Measurements from ENCODE around the gene RS1. TPM values are rescaled to one million over a fixed set of nuclear protein-coding genes. Genes with fewer than 3 reads are reported as not detected.

RS1 gene
- total and polyA plus RNA-seq, 4 donors = 0.40 to 6.3 (median 3.1) TPM

- H3K27ac ChIP-seq (ENCODE audit: low read depth in 1 of 2, low read length in 1 of 2) = no peak overlapping the region
- peaks cover 0 to 5% (median 0%) of the 10 kb centered on the region in 4 donors for H3K9me3 ChIP-seq (ENCODE audit: control insufficient read depth in 4 of 4, insufficient read depth in 3 of 4, low read length in 3 of 4)
- peaks cover 0 to 5% (median 0%) of the 10 kb centered on the region in 5 donors for H3K4me1 ChIP-seq (ENCODE audit: control insufficient read depth in 5 of 5, insufficient read depth in 5 of 5, low read length in 5 of 5)
- TF ChIP-seq CTCF (IDR thresholded peaks at IDR 0.05; ENCODE audit: control extremely low read depth, extremely low read depth) = no peak
- no peak overlapping the region for H3K4me3 ChIP-seq
- ATAC-seq (ENCODE audit: insufficient read depth, low FRiP score) (no peak), DNase-seq (no peak)
- 86 to 90% methylated on average over 2 of the region's 2 CpGs for WGBS, 2 donors
- H3K36me3 ChIP-seq (ENCODE audit: control insufficient read depth in 4 of 4, insufficient read depth in 4 of 4, low read length in 4 of 4) = peaks cover 0 to 7% (median 3%) of the 10 kb centered on the region in 4 donors
- peaks cover 0 to 13% (median 2%) of the 10 kb centered on the region in 3 donors for H3K27me3 ChIP-seq (ENCODE audit: control insufficient read depth in 3 of 3, insufficient read depth in 3 of 3, low read length in 2 of 3)
- no peak overlapping the region for H3K9ac ChIP-seq (ENCODE audit: insufficient read depth in 1 of 2, low read length in 2 of 2)
Measured at GRCh38 chrX:18624599-18624998, 47.3 kb downstream of the RS1 start.

GRCh38 chrX:18620349-18620748 lies 51.6 kb downstream of the RS1 start:
- TF ChIP-seq CTCF (IDR thresholded peaks at IDR 0.05; ENCODE audit: control extremely low read depth, extremely low read depth) = no peak
- Histone ChIP-seq H3K27me3 (ENCODE audit: control insufficient read depth in 3 of 3, insufficient read depth in 3 of 3, low read length in 2 of 3) (peaks cover 0 to 14% (median 7%) of the 10 kb centered on the region in 3 donors), H3K27ac (ENCODE audit: low read depth in 1 of 2, low read length in 1 of 2) (no peak overlapping the region), H3K4me3 (no peak overlapping the region), H3K4me1 (ENCODE audit: control insufficient read depth in 5 of 5, insufficient read depth in 5 of 5, low read length in 5 of 5) (peaks cover 0 to 5% (median 0%) of the 10 kb centered on the region in 5 donors), H3K9me3 (ENCODE audit: control insufficient read depth in 4 of 4, insufficient read depth in 3 of 4, low read length in 3 of 4) (peaks cover 0 to 3% (median 0%) of the 10 kb centered on the region in 4 donors), H3K36me3 (ENCODE audit: control insufficient read depth in 4 of 4, insufficient read depth in 4 of 4, low read length in 4 of 4) (peaks cover 0 to 5% (median 0%) of the 10 kb centered on the region in 4 donors), H3K9ac (ENCODE audit: insufficient read depth in 1 of 2, low read length in 2 of 2) (no peak overlapping the region)
- DNase-seq (peak in 2 of 3 donors; percentile 7 to 13), ATAC-seq (ENCODE audit: insufficient read depth, low FRiP score) (no peak)
- WGBS, 2 donors = 74 to 86% methylated on average over 8 of the region's 8 CpGs

GRCh38 chrX:18619288-18619687 lies 52.6 kb downstream of the RS1 start:
- no peak for ATAC-seq (ENCODE audit: insufficient read depth, low FRiP score)
- DNase-seq = peak in 2 of 3 donors; percentile 2 to 9
- no peak for TF ChIP-seq CTCF (IDR thresholded peaks at IDR 0.05; ENCODE audit: control extremely low read depth, extremely low read depth)
- Histone ChIP-seq H3K9ac (ENCODE audit: insufficient read depth in 1 of 2, low read length in 2 of 2) (no peak overlapping the region), H3K27me3 (ENCODE audit: control insufficient read depth in 3 of 3, insufficient read depth in 3 of 3, low read length in 2 of 3) (peaks cover 0 to 14% (median 13%) of the 10 kb centered on the region in 3 donors), H3K4me1 (ENCODE audit: control insufficient read depth in 5 of 5, insufficient read depth in 5 of 5, low read length in 5 of 5) (peaks cover 0 to 5% (median 0%) of the 10 kb centered on the region in 5 donors), H3K27ac (ENCODE audit: low read depth in 1 of 2, low read length in 1 of 2) (no peak overlapping the region), H3K9me3 (ENCODE audit: control insufficient read depth in 4 of 4, insufficient read depth in 3 of 4, low read length in 3 of 4) (no peaks in the 10 kb centered on the region), H3K4me3 (no peak overlapping the region), H3K36me3 (ENCODE audit: control insufficient read depth in 4 of 4, insufficient read depth in 4 of 4, low read length in 4 of 4) (peaks cover 0 to 2% (median 0%) of the 10 kb centered on the region in 4 donors)
- WGBS, 2 donors = 68 to 89% methylated on average over 2 of the region's 2 CpGs

- no peak for ATAC-seq (ENCODE audit: insufficient read depth, low FRiP score)
Measured at GRCh38 chrX:18617407-18617750, 54.5 kb downstream of the RS1 start.

More at GRCh38 chrX:18617407-18617750, 54.5 kb downstream of the RS1 start:
- no peaks in the 10 kb centered on the region for H3K9me3 ChIP-seq (ENCODE audit: control insufficient read depth in 4 of 4, insufficient read depth in 3 of 4, low read length in 3 of 4)
- peaks cover 0 to 15% (median 13%) of the 10 kb centered on the region in 3 donors for H3K27me3 ChIP-seq (ENCODE audit: control insufficient read depth in 3 of 3, insufficient read depth in 3 of 3, low read length in 2 of 3)
- no peak for TF ChIP-seq CTCF (IDR thresholded peaks at IDR 0.05; ENCODE audit: control extremely low read depth, extremely low read depth)
- peak; percentile 10 to 43 (median 12) for DNase-seq
- peak overlapping the region in 1 of 2 donors; percentile 23 for H3K27ac ChIP-seq (ENCODE audit: low read depth in 1 of 2, low read length in 1 of 2)
- H3K4me1 ChIP-seq (ENCODE audit: control insufficient read depth in 5 of 5, insufficient read depth in 5 of 5, low read length in 5 of 5) = peaks cover 0 to 4% (median 0%) of the 10 kb centered on the region in 5 donors
- H3K36me3 ChIP-seq (ENCODE audit: control insufficient read depth in 4 of 4, insufficient read depth in 4 of 4, low read length in 4 of 4) = peaks cover 0 to 3% (median 0%) of the 10 kb centered on the region in 4 donors
- 51 to 70% methylated on average over 5 of the region's 5 CpGs for WGBS, 2 donors
- no peak overlapping the region for H3K9ac ChIP-seq (ENCODE audit: insufficient read depth in 1 of 2, low read length in 2 of 2)
- no peak overlapping the region for H3K4me3 ChIP-seq
